Measurements from ENCODE around the gene KCNJ10.
A peak's percentile ranks its signal among the peaks of the same experiment; 100 is the strongest.

DNA sequence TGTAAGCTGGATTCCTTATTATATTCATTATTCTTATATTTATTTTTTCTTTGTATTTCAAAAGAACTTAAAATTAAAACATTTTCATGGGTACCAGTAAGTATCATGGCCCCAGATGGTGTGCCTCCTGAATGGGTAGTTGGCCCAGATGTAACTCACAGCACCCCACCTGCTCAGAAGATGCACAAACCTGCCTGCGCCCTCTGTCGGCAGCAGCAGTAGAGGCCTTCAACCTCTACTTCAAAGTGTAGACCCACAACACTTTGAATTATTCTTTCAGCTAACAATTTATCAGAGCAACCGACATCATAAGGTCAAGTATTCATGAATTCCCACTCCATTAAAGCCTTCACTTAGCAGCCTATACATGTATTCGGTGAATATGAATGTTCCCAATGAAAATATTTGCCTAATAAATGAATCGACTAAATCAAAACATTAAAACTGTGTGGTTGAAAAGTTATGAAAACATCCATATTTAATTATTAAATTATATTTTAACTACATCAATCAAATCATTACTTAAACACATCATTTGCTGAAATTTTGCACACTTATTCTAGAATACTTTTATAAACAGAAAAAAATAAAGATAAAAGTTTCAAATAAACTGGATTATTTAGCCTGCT lies 63.5 kb downstream of the KCNJ10 start:
- no peak for TF ChIP-seq CREB1 (IDR thresholded peaks at IDR 0.05; ENCODE audit: low read depth)
- TF ChIP-seq RAD21 (IDR thresholded peaks at IDR 0.05; ENCODE audit: low read depth), result peak; percentile 96
- no peak for TF ChIP-seq TAF1 (IDR thresholded peaks at IDR 0.05; ENCODE audit: low read depth)
- no peak for TF ChIP-seq EP300 (IDR thresholded peaks at IDR 0.05; ENCODE audit: borderline replicate concordance)
- TF ChIP-seq TEAD4 (IDR thresholded peaks at IDR 0.05), result no peak
- TF ChIP-seq, protein P1, sequence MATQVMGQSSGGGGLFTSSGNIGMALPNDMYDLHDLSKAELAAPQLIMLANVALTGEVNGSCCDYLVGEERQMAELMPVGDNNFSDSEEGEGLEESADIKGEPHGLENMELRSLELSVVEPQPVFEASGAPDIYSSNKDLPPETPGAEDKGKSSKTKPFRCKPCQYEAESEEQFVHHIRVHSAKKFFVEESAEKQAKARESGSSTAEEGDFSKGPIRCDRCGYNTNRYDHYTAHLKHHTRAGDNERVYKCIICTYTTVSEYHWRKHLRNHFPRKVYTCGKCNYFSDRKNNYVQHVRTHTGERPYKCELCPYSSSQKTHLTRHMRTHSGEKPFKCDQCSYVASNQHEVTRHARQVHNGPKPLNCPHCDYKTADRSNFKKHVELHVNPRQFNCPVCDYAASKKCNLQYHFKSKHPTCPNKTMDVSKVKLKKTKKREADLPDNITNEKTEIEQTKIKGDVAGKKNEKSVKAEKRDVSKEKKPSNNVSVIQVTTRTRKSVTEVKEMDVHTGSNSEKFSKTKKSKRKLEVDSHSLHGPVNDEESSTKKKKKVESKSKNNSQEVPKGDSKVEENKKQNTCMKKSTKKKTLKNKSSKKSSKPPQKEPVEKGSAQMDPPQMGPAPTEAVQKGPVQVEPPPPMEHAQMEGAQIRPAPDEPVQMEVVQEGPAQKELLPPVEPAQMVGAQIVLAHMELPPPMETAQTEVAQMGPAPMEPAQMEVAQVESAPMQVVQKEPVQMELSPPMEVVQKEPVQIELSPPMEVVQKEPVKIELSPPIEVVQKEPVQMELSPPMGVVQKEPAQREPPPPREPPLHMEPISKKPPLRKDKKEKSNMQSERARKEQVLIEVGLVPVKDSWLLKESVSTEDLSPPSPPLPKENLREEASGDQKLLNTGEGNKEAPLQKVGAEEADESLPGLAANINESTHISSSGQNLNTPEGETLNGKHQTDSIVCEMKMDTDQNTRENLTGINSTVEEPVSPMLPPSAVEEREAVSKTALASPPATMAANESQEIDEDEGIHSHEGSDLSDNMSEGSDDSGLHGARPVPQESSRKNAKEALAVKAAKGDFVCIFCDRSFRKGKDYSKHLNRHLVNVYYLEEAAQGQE (IDR thresholded peaks at IDR 0.05; ENCODE audit: low read depth), result no peak
- TF ChIP-seq EGR1 (IDR thresholded peaks at IDR 0.05), result no peak
